NCI-H1105 (cell line): Measurements from ENCODE around the gene PTPRT.

Experiments
- DNase-seq: peaks from one replicate; lab custom pipeline; 2025; lab: John Stamatoyannopoulos, UW

The PTPRT gene

GRCh38 chr20:43022568-43022967 is 167.1 kb downstream of the PTPRT start:
- DNase-seq = no peak

- DNase-seq = no peak
These were observed 167.6 kb downstream of the PTPRT start for GRCh38 chr20:43022081-43022480.

- DNase-seq = no peak
These were observed 172.3 kb downstream of the PTPRT start for GRCh38 chr20:43017241-43018030.

GRCh38 chr20:43016257-43016656 is 173.4 kb downstream of the PTPRT start:
- no peak for DNase-seq

- no peak for DNase-seq
These were observed 174.1 kb downstream of the PTPRT start for GRCh38 chr20:43015566-43015965.

- no peak for DNase-seq
These were observed 175.5 kb downstream of the PTPRT start for GRCh38 chr20:43014206-43014605.

- DNase-seq = no peak
These were observed 178.2 kb downstream of the PTPRT start for GRCh38 chr20:43011491-43011890.

GRCh38 chr20:43009532-43009931 is 180.2 kb downstream of the PTPRT start:
- no peak for DNase-seq

- no peak for DNase-seq
These were observed 182.2 kb downstream of the PTPRT start for GRCh38 chr20:43007525-43007924.

GRCh38 chr20:43006651-43007375 is 182.9 kb downstream of the PTPRT start:
- DNase-seq = no peak

GRCh38 chr20:43003318-43003944 is 186.3 kb downstream of the PTPRT start:
- DNase-seq = no peak

GRCh38 chr20:42996141-42996540 is 193.6 kb downstream of the PTPRT start:
- DNase-seq = no peak

- DNase-seq = no peak
These were observed 201.4 kb downstream of the PTPRT start for GRCh38 chr20:42988319-42988718.

GRCh38 chr20:42987376-42988114 is 202.2 kb downstream of the PTPRT start:
- DNase-seq = no peak

- DNase-seq = no peak
These were observed 203.4 kb downstream of the PTPRT start for GRCh38 chr20:42986143-42986773.

- no peak for DNase-seq
These were observed 204.1 kb downstream of the PTPRT start for GRCh38 chr20:42985628-42986027.

GRCh38 chr20:42982218-42982617 is 207.5 kb downstream of the PTPRT start:
- DNase-seq = no peak

- DNase-seq = no peak
These were observed 208.5 kb downstream of the PTPRT start for GRCh38 chr20:42981253-42981652.

GRCh38 chr20:42979720-42980119 is 210.0 kb downstream of the PTPRT start:
- DNase-seq = no peak

- no peak for DNase-seq
These were observed 211.3 kb downstream of the PTPRT start for GRCh38 chr20:42978184-42978974.

- no peak for DNase-seq
These were observed 213.7 kb downstream of the PTPRT start for GRCh38 chr20:42975974-42976373.
